Measurements from ENCODE around the gene ZMYND11. TPM values are rescaled to one million over a fixed set of nuclear protein-coding genes. Genes with fewer than 3 reads are reported as not detected.

The ZMYND11 gene
- total and polyA plus RNA-seq, 11 donors = 22.7 to 96.6 (median 73.3) TPM

DNA sequence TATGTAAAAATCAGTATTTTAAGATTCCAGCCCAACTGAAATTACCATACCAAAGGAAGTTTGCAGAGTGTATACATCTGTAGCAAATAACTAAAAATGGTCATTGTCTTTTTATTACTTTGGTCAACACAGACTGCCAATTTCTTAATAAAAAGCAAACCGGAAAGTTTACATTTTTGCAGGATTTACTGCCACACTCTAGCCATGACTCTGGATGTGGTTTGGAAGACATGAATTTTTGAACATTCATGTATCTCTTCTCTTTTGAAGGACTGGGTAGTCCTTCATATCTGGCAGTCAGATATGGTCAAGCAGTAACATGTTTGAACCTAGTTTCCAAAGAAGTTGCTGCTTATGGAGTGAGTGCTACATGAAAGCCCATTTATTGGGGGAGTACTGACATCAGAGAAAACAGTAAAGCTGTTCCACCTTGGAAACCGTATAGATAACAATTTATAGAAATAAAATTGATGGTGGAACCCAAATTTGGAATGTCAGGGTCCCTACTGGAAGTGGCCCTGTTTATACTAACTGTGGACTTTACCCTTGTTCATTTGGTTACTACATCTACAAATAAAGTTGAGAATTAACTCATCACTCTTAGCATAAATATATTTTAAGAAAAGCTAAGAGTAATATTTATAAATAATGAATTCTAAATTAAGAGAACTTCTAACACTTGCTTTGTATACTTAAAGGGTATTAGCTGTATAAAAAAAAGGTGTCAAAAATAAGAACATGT lies 84.6 kb downstream of the ZMYND11 start:
- no peak overlapping the region for H3K27ac ChIP-seq
- intact Hi-C loops (cut with DNase I) = no loop called here
- H3K4me1 ChIP-seq = peaks cover 0 to 21% (median 4%) of the 10 kb centered on the region in 12 donors
- H3K4me3 ChIP-seq = no peak overlapping the region
- DNase-seq = no peak
- H3K27me3 ChIP-seq = no peaks in the 10 kb centered on the region
- H3K36me3 ChIP-seq = peaks cover 0 to 13% (median 0%) of the 10 kb centered on the region in 9 donors
- WGBS, 4 donors = 85 to 88% (median 86%) methylated on average over 2 of the region's 2 CpGs
- no peak for ATAC-seq
- no peaks in the 10 kb centered on the region for H3K9me3 ChIP-seq
- TF ChIP-seq POLR2A (IDR thresholded peaks at IDR 0.05) = no peak
- TF ChIP-seq, protein P1, sequence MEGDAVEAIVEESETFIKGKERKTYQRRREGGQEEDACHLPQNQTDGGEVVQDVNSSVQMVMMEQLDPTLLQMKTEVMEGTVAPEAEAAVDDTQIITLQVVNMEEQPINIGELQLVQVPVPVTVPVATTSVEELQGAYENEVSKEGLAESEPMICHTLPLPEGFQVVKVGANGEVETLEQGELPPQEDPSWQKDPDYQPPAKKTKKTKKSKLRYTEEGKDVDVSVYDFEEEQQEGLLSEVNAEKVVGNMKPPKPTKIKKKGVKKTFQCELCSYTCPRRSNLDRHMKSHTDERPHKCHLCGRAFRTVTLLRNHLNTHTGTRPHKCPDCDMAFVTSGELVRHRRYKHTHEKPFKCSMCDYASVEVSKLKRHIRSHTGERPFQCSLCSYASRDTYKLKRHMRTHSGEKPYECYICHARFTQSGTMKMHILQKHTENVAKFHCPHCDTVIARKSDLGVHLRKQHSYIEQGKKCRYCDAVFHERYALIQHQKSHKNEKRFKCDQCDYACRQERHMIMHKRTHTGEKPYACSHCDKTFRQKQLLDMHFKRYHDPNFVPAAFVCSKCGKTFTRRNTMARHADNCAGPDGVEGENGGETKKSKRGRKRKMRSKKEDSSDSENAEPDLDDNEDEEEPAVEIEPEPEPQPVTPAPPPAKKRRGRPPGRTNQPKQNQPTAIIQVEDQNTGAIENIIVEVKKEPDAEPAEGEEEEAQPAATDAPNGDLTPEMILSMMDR (IDR thresholded peaks at IDR 0.05) = no peak

DNA sequence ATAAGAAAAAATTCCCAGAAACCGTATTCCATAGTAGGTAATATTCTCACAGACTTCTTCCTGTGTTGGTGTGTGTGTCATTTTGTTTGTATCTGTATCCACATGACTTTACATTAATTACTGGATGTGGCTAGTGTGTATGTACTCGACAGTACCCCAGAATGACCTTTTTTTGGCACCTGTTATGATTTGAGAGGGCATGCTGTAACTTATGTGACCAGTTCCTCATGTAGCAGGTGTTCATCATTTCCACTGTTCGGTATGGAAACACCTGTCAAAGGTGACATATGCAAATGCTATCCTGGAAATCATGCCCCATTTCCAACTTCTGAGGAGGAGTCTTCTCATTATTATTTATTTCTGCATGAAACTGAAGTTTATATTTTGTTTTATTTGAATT lies 89.3 kb downstream of the ZMYND11 start:
- no peak for ATAC-seq
- Histone ChIP-seq H3K4me3 (no peak overlapping the region), H3K27me3 (no peaks in the 10 kb centered on the region), H3K27ac (no peak overlapping the region), H3K36me3 (peaks cover 0 to 5% (median 0%) of the 10 kb centered on the region in 9 donors), H3K9me3 (no peaks in the 10 kb centered on the region), H3K4me1 (peaks cover 0 to 12% (median 0%) of the 10 kb centered on the region in 12 donors)
- intact Hi-C loops (cut with DNase I) = no loop called here
- DNase-seq = no peak
- WGBS, 4 donors = 86 to 90% (median 87%) methylated on average over 3 of the region's 3 CpGs
- TF ChIP-seq, protein P1 (IDR thresholded peaks at IDR 0.05) = no peak
- no peak for TF ChIP-seq POLR2A (IDR thresholded peaks at IDR 0.05)

DNA sequence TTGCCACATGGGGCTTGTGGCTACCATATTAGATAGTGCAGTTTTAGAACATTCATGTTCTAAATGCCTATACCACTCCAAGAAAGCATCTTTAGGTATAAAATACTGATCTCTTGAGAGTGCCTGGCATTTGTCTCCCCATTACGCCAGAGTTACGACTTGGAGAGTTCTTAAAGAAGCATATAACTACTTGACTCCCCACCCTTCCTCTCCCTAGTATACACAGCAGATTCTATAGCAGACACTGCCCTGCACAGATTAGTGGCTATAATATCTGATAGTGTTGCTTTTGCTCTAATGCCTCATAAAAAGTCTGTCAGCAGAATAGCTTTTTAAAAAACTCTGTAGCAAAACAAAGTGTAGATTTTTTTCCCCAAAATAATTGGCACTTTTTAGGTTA lies 90.8 kb downstream of the ZMYND11 start:
- peaks cover 0 to under 1% (median 0%) of the 10 kb centered on the region in 12 donors for H3K4me1 ChIP-seq
- no peak overlapping the region for H3K27ac ChIP-seq
- peaks cover 0 to 5% (median 0%) of the 10 kb centered on the region in 9 donors for H3K36me3 ChIP-seq
- ATAC-seq = no peak
- WGBS, 4 donors = 93 to 98% (median 96%) methylated on average over 2 of the region's 2 CpGs
- no peaks in the 10 kb centered on the region for H3K9me3 ChIP-seq
- DNase-seq = no peak
- intact Hi-C loops (cut with DNase I) = no loop called here
- H3K4me3 ChIP-seq = no peak overlapping the region
- H3K27me3 ChIP-seq = no peaks in the 10 kb centered on the region
- TF ChIP-seq POLR2A (IDR thresholded peaks at IDR 0.05) = no peak
- TF ChIP-seq, protein P1 (IDR thresholded peaks at IDR 0.05) = no peak

DNA sequence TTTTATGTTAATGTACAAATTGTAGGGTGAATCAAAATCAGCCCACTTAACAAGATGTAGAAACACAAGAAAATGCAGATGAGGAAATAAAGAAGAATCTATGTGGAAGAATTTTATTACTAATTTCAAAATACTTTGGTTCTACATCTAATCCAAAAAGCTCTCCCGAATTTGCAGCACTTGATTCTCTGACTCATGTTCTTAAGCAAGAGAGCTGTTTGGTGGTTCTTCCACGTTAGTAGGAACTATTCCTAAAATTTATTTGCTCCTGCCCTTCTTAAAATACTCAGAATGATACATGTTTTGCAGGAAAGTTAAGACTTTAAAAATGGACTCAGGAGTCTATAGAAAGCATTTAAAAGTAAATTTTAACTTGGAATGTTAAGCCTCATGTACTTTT lies 91.8 kb downstream of the ZMYND11 start:
- intact Hi-C loops (cut with DNase I) = no loop called here
- Histone ChIP-seq H3K36me3 (peaks cover 0 to 6% (median 0%) of the 10 kb centered on the region in 9 donors), H3K4me3 (no peak overlapping the region), H3K27me3 (no peaks in the 10 kb centered on the region), H3K9me3 (no peaks in the 10 kb centered on the region), H3K27ac (no peak overlapping the region), H3K4me1 (no peaks in the 10 kb centered on the region)
- TF ChIP-seq, protein P1 (IDR thresholded peaks at IDR 0.05) = no peak
- TF ChIP-seq POLR2A (IDR thresholded peaks at IDR 0.05) = no peak
- ATAC-seq (no peak), DNase-seq (no peak)
- 88 to 93% (median 89%) methylated on average over 2 of the region's 2 CpGs for WGBS, 4 donors
